ENCODE data around the gene CYFIP2. TPM values are rescaled to one million over a fixed set of nuclear protein-coding genes. Genes with fewer than 3 reads are reported as not detected.

Gene CYFIP2
- total and polyA plus RNA-seq, 4 donors: 24.9 to 46.3 (median 37.0) TPM

- no peak for TF ChIP-seq CTCF (IDR thresholded peaks at IDR 0.05; ENCODE audit: control extremely low read depth, extremely low read depth)
- Histone ChIP-seq H3K27ac (ENCODE audit: low read depth in 1 of 2, low read length in 1 of 2) (no peak overlapping the region), H3K4me3 (no peak overlapping the region), H3K9ac (ENCODE audit: insufficient read depth in 1 of 2, low read length in 2 of 2) (no peak overlapping the region), H3K36me3 (ENCODE audit: control insufficient read depth in 4 of 4, insufficient read depth in 4 of 4, low read length in 4 of 4) (peaks cover 0 to 4% (median 0%) of the 10 kb centered on the region in 4 donors), H3K27me3 (ENCODE audit: control insufficient read depth in 3 of 3, insufficient read depth in 3 of 3, low read length in 2 of 3) (no peaks in the 10 kb centered on the region), H3K9me3 (ENCODE audit: control insufficient read depth in 4 of 4, insufficient read depth in 3 of 4, low read length in 3 of 4) (no peaks in the 10 kb centered on the region), H3K4me1 (ENCODE audit: control insufficient read depth in 5 of 5, insufficient read depth in 5 of 5, low read length in 5 of 5) (no peaks in the 10 kb centered on the region)
- DNase-seq: no peak
- 88 to 92% methylated on average over 5 of the region's 5 CpGs for WGBS, 2 donors
- ATAC-seq (ENCODE audit: insufficient read depth, low FRiP score): no peak
Measured at GRCh38 chr5:157371655-157372471, 105.9 kb downstream of the CYFIP2 start.

GRCh38 chr5:157372472-157372822 lies 106.5 kb downstream of the CYFIP2 start:
- DNase-seq: no peak
- Histone ChIP-seq H3K9ac (ENCODE audit: insufficient read depth in 1 of 2, low read length in 2 of 2) (no peak overlapping the region), H3K27ac (ENCODE audit: low read depth in 1 of 2, low read length in 1 of 2) (no peak overlapping the region), H3K36me3 (ENCODE audit: control insufficient read depth in 4 of 4, insufficient read depth in 4 of 4, low read length in 4 of 4) (peaks cover 0 to 4% (median 0%) of the 10 kb centered on the region in 4 donors), H3K9me3 (ENCODE audit: control insufficient read depth in 4 of 4, insufficient read depth in 3 of 4, low read length in 3 of 4) (no peaks in the 10 kb centered on the region), H3K27me3 (ENCODE audit: control insufficient read depth in 3 of 3, insufficient read depth in 3 of 3, low read length in 2 of 3) (no peaks in the 10 kb centered on the region), H3K4me1 (ENCODE audit: control insufficient read depth in 5 of 5, insufficient read depth in 5 of 5, low read length in 5 of 5) (no peaks in the 10 kb centered on the region), H3K4me3 (no peak overlapping the region)
- TF ChIP-seq CTCF (IDR thresholded peaks at IDR 0.05; ENCODE audit: control extremely low read depth, extremely low read depth): no peak
- WGBS, 2 donors: 90 to 94% methylated on average over 4 of the region's 4 CpGs
- no peak for ATAC-seq (ENCODE audit: insufficient read depth, low FRiP score)

- Histone ChIP-seq H3K9me3 (ENCODE audit: control insufficient read depth in 4 of 4, insufficient read depth in 3 of 4, low read length in 3 of 4) (no peaks in the 10 kb centered on the region), H3K4me1 (ENCODE audit: control insufficient read depth in 5 of 5, insufficient read depth in 5 of 5, low read length in 5 of 5) (peaks cover 0 to 2% (median 0%) of the 10 kb centered on the region in 5 donors), H3K27ac (ENCODE audit: low read depth in 1 of 2, low read length in 1 of 2) (no peak overlapping the region), H3K9ac (ENCODE audit: insufficient read depth in 1 of 2, low read length in 2 of 2) (no peak overlapping the region), H3K36me3 (ENCODE audit: control insufficient read depth in 4 of 4, insufficient read depth in 4 of 4, low read length in 4 of 4) (peaks cover 0 to 7% (median 0%) of the 10 kb centered on the region in 4 donors), H3K27me3 (ENCODE audit: control insufficient read depth in 3 of 3, insufficient read depth in 3 of 3, low read length in 2 of 3) (no peaks in the 10 kb centered on the region), H3K4me3 (no peak overlapping the region)
- 89 to 95% methylated on average over 6 of the region's 6 CpGs for WGBS, 2 donors
- no peak for DNase-seq
- TF ChIP-seq CTCF (IDR thresholded peaks at IDR 0.05; ENCODE audit: control extremely low read depth, extremely low read depth): no peak
- ATAC-seq (ENCODE audit: insufficient read depth, low FRiP score): no peak
Measured at GRCh38 chr5:157378509-157378908, 112.6 kb downstream of the CYFIP2 start.

All from lung (tissue), 12 donors.